GM12878 (cell line): ENCODE results near the gene UBE2D4. TPM values are rescaled to one million over a fixed set of nuclear protein-coding genes. Genes with fewer than 3 reads are reported as not detected.
"Not testable (repeated sequence)": the region's sequence is repeated elsewhere in the genome, so short reads cannot be mapped to it uniquely, and the experiment has no call there.

ENCODE experiments used
- ATAC-seq: fragments of 200-7000 bp; cut with Tn5 transposase; 3 replicates; pipeline ENCODE4 v1.9.1; 2020; ENCODE audit warnings: mild to moderate bottlenecking, moderate library complexity
- BruUV-seq: library from RNA; stranded (reverse); fragments of 400-500 nt; replicated peaks from 2 replicates; lab custom pipeline; 2021; lab: Mats Ljungman, UMichigan
- CTCF ChIA-PET: fragments of 300-600 bp; sonication (Branson Sonifier 250); formaldehyde crosslinking; extraction: SDS; loops from one replicate; lab custom pipeline; 2021; ENCODE audit warnings: inconsistent platforms; lab: Yijun Ruan, JAX
- POLR2A ChIA-PET: fragments of 350-600 bp; formaldehyde crosslinking; extraction: SDS; loops from one replicate; lab custom pipeline; 2021; ENCODE audit warnings: inconsistent platforms; lab: Charles Lee
- RAD21 ChIA-PET: fragments of 300-600 bp; sonication (Branson Sonifier 250); formaldehyde crosslinking; loops from one replicate; lab custom pipeline; 2023; ENCODE audit warnings: antibody characterized with exemption; ENCODE audit not compliant: unreplicated experiment; lab: Charles Lee
- SMC1A ChIA-PET: fragments of 300-600 bp; sonication (Branson Sonifier 250); formaldehyde crosslinking; loops from one replicate; lab custom pipeline; 2023; ENCODE audit not compliant: unreplicated experiment, uncharacterized antibody; lab: Charles Lee
- DNase-seq: peaks from one replicate; pipeline ENCODE4 v3.0.0-alpha.2; 2011; ENCODE audit warnings: low read depth, low spot score
- FAIRE-seq: peaks from 3 replicates; lab custom pipeline; 2011; peaks lifted over from hg19 to GRCh38; lab: Jason Lieb, UNC
- H2AFZ ChIP-seq: 2 replicates; pipeline ENCODE4 v1.6.0; 2011; ENCODE audit warnings: low read depth, low read length, control low read depth; ENCODE audit not compliant: control insufficient read depth
- H3K27ac ChIP-seq: 2 replicates; pipeline ENCODE4 v1.5.1; 2011; ENCODE audit warnings: control low read depth; ENCODE audit not compliant: control insufficient read depth, insufficient read depth
- H3K27me3 ChIP-seq, 2 experiments: replicated peaks in 1 of 2; 2 replicates each; pipeline versions ENCODE4 v1.6.0 to v1.6.1; 2011; ENCODE audit warnings: low read length in 1 of 2; ENCODE audit not compliant: control insufficient read depth in 2 of 2, insufficient read depth in 2 of 2
- H3K36me3 ChIP-seq, 2 experiments: 2 replicates each; pipeline ENCODE4 v1.5.1; 2011; ENCODE audit warnings: low read length in 1 of 2; ENCODE audit not compliant: control insufficient read depth in 2 of 2, insufficient read depth in 2 of 2
- H3K4me1 ChIP-seq: 2 replicates; pipeline ENCODE4 v1.6.1; 2011; ENCODE audit warnings: mild to moderate bottlenecking, low read length, moderate library complexity, mixed read lengths; ENCODE audit not compliant: control insufficient read depth, insufficient read depth
- H3K4me2 ChIP-seq: 2 replicates; pipeline ENCODE4 v1.6.0; 2011; ENCODE audit warnings: control low read depth; ENCODE audit not compliant: control insufficient read depth, insufficient read depth
- H3K4me3 ChIP-seq: fragments of 200-600 bp; sonication (generic); 2 replicates; pipeline ENCODE4 v1.5.1; 2016
- H3K79me2 ChIP-seq: 2 replicates; pipeline ENCODE4 v1.6.0; 2011; ENCODE audit warnings: low read length; ENCODE audit not compliant: control insufficient read depth, insufficient read depth
- H3K9ac ChIP-seq: 2 replicates; pipeline ENCODE4 v1.8.0; 2011; ENCODE audit warnings: low read length, control low read depth, mixed read lengths; ENCODE audit not compliant: control insufficient read depth, insufficient read depth
- H3K9me3 ChIP-seq: replicated peaks from 3 replicates; pipeline ENCODE4 v1.5.1; 2011; ENCODE audit warnings: mild to moderate bottlenecking, low read length; ENCODE audit not compliant: control insufficient read depth, insufficient read depth
- H4K20me1 ChIP-seq: 2 replicates; pipeline ENCODE4 v1.6.0; 2011; ENCODE audit not compliant: control insufficient read depth, insufficient read depth
- WGBS: methylation state at CpG from one replicate; pipeline ENCODE4 v1.1.6; 2016; ENCODE audit warnings: low lambda C conversion rate; ENCODE audit not compliant: insufficient replicate concordance, insufficient coverage; ENCODE audit errors: missing lambda C conversion rate; 5-methylcytosine and 5-hydroxymethylcytosine counted together
- in situ Hi-C: fragments of 300-500 bp; cut with MboI; formaldehyde crosslinking; loops from 9 replicates; pipeline ENCODE4 v1.14.3; 2018; ENCODE audit warnings: mixed read lengths
- intact Hi-C: fragments of 100-400 bp; cut with micrococcal nuclease; formaldehyde crosslinking; loops from one replicate; pipeline ENCODE4 v1.14.2; 2022; ENCODE audit not compliant: unreplicated experiment
- polyA plus RNA-seq, 11 experiments: library from polyadenylated mRNA; depleted of rRNA in 4 of 11; unstranded in 6 of 11; stranded (reverse) in 5 of 11; fragments of >200 nt; fragmentation: Nextera tagmentation in 4 of 11; fragmentation: Illumina TruSeq in 1 of 11; extraction: Ambion mirVana in 4 of 11; extraction: Trizol in 1 of 11; gene quantifications; 1 replicate in 1 of 11; 2 replicates in 10 of 11; pipeline versions ENCODE4 v1.2.1 to v1.2.3, GENCODE V29; 2011 to 2016; ENCODE audit warnings: inconsistent platforms in 2 of 11, missing spikeins in 2 of 11, low read depth in 1 of 11
- total RNA-seq, 4 experiments: library from RNA; depleted of rRNA in 3 of 4; stranded (reverse); fragments of >200 nt in 3 of 4; fragmentation: Illumina TruSeq in 1 of 4; extraction: Trizol in 1 of 4; gene quantifications; 2 replicates each; pipeline versions ENCODE4 v1.2.1 to v1.2.3, GENCODE V29; 2013 to 2021

The UBE2D4 gene
- total and polyA plus RNA-seq, 10 of the 15 experiments (the other 5 are each of a cell fraction or from before 2014, with no cell fraction given) = 3.5 to 16.6 (median 10.3) TPM

GRCh38 chr7:43978102-43978501 is 51.9 kb downstream of the UBE2D4 start:
- POLR2A ChIA-PET, BruUV-seq, DNase-seq, H3K79me2 ChIP-seq, H2AFZ ChIP-seq, H3K4me3 ChIP-seq, H4K20me1 ChIP-seq, in situ Hi-C loops, ATAC-seq, SMC1A ChIA-PET, H3K27ac ChIP-seq, H3K4me1 ChIP-seq, FAIRE-seq, H3K27me3 ChIP-seq, H3K4me2 ChIP-seq, H3K9ac ChIP-seq, RAD21 ChIA-PET, H3K36me3 ChIP-seq, CTCF ChIA-PET, H3K9me3 ChIP-seq, intact Hi-C loops: not testable (repeated sequence)
- 91% methylated on average over 11 of the region's 11 CpGs for WGBS

GRCh38 chr7:43982848-43983247 is 56.6 kb downstream of the UBE2D4 start:
- in situ Hi-C loops, intact Hi-C loops, POLR2A ChIA-PET, H3K9me3 ChIP-seq, CTCF ChIA-PET, RAD21 ChIA-PET, H3K4me3 ChIP-seq, FAIRE-seq, BruUV-seq, SMC1A ChIA-PET, H3K27ac ChIP-seq, H4K20me1 ChIP-seq, DNase-seq, H3K9ac ChIP-seq, H2AFZ ChIP-seq, H3K79me2 ChIP-seq, H3K4me2 ChIP-seq, H3K27me3 ChIP-seq, H3K36me3 ChIP-seq, ATAC-seq, H3K4me1 ChIP-seq: not testable (repeated sequence)
- no CpG with 5 or more reads among the region's 6 CpGs for WGBS

DNA sequence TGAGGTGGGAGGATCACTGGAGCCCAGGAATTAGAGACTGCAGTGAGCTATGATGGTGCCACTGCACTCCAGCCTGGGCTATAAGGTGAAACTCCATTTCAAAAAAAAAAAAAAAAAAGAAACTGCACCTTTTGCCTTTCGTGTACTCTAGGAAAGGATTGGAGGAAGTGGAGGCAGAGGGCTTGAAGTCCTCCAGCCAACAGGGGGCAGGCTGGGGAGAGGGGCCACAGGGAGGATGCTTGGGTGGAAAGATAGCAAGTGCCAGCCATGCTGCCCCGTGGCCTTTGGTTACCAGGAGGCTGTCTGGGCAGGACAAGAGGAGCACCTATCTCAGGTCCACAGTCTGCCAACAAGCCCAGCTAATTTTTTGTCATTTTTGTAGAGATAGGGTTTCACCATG is 57.5 kb downstream of the UBE2D4 start:
- H3K27ac ChIP-seq, CTCF ChIA-PET, H2AFZ ChIP-seq, H3K36me3 ChIP-seq, intact Hi-C loops, H4K20me1 ChIP-seq, BruUV-seq, in situ Hi-C loops, SMC1A ChIA-PET, H3K4me3 ChIP-seq, H3K4me1 ChIP-seq, POLR2A ChIA-PET, H3K4me2 ChIP-seq, H3K9me3 ChIP-seq, H3K27me3 ChIP-seq, ATAC-seq, RAD21 ChIA-PET, H3K9ac ChIP-seq, DNase-seq, FAIRE-seq, H3K79me2 ChIP-seq: not testable (repeated sequence)
- 0% methylated on average over 2 of the region's 2 CpGs for WGBS
